Peyer's patch (tissue), 4 donors: ENCODE data around the gene POLR2C.

Source experiments
- CTCF ChIP-seq, 6 experiments: fragments of 450-650 bp in 4 of 6; fragments of 200-600 bp in 2 of 6; sonication (generic) in 1 of 6; IDR thresholded peaks; one replicate each; pipeline ENCODE4 v1.5.1; 2017 to 2019; ENCODE audit warnings: antibody characterized with exemption in 6 of 6, mild to moderate bottlenecking in 3 of 6, moderate library complexity in 1 of 6
- POLR2A ChIP-seq, 2 donors: fragments of 450-650 bp; IDR thresholded peaks; one replicate each; pipeline ENCODE4 v1.5.1; 2017; ENCODE audit warnings: antibody characterized with exemption in 2 of 2, mild to moderate bottlenecking in 2 of 2, moderate library complexity in 2 of 2

GRCh38 chr16:57516176-57516725, 53.8 kb downstream of the POLR2C start:
- TF ChIP-seq POLR2A (IDR thresholded peaks at IDR 0.05) = no peak
- no peak for TF ChIP-seq CTCF (IDR thresholded peaks at IDR 0.05)
